ENCODE results near the gene CELF1.

GRCh38 chr11:47512701-47513100 lies 40.2 kb downstream of the CELF1 start:
- TF ChIP-seq, protein P1, sequence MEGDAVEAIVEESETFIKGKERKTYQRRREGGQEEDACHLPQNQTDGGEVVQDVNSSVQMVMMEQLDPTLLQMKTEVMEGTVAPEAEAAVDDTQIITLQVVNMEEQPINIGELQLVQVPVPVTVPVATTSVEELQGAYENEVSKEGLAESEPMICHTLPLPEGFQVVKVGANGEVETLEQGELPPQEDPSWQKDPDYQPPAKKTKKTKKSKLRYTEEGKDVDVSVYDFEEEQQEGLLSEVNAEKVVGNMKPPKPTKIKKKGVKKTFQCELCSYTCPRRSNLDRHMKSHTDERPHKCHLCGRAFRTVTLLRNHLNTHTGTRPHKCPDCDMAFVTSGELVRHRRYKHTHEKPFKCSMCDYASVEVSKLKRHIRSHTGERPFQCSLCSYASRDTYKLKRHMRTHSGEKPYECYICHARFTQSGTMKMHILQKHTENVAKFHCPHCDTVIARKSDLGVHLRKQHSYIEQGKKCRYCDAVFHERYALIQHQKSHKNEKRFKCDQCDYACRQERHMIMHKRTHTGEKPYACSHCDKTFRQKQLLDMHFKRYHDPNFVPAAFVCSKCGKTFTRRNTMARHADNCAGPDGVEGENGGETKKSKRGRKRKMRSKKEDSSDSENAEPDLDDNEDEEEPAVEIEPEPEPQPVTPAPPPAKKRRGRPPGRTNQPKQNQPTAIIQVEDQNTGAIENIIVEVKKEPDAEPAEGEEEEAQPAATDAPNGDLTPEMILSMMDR (IDR thresholded peaks at IDR 0.05): no peak
- no peak for TF ChIP-seq POLR2A (IDR thresholded peaks at IDR 0.05)
